Measurements from ENCODE around the gene MARCHF9. TPM values are rescaled to one million over a fixed set of nuclear protein-coding genes. Genes with fewer than 3 reads are reported as not detected.

MARCHF9 gene
- total RNA-seq, 1 experiment from 2014 or later: 21.8 TPM

DNA sequence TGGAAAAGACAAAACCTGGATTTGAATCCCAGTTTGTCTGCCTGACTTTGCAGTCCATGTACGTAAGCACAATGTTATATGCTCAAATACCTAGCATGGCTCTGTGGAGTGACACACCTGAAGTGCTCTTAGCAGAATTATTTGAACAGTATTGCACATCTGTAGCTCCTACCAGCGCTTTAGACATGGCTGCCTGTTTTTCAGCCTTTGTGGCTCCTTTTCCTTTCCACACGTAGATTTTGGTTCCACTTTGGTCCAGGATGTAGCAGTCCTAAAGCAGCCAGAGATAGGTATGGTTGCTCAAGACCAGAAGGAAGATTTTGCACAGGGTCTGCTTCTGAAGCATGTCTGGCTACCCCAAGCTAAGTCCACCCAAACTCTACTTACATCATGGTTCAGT is 54.5 kb downstream of the MARCHF9 start:
- H3K36me3 ChIP-seq (ENCODE audit: control insufficient read depth in 1 of 2, insufficient read depth in 2 of 2, low read length in 2 of 2): no peaks in the 10 kb centered on the region
- H2AFZ ChIP-seq (ENCODE audit: low read depth, low read length, poor library complexity, severe bottlenecking): no peak overlapping the region
- H3K9me2 ChIP-seq (ENCODE audit: insufficient read depth): no peaks in the 10 kb centered on the region
- H3K27me3 ChIP-seq (ENCODE audit: insufficient read depth, low read length): no peaks in the 10 kb centered on the region
- H4K20me1 ChIP-seq (ENCODE audit: insufficient read depth): no peaks in the 10 kb centered on the region
- H3K9me3 ChIP-seq (ENCODE audit: control insufficient read depth in 1 of 2, insufficient read depth in 1 of 2, low read depth in 1 of 2, low read length in 2 of 2): no peaks in the 10 kb centered on the region
- ChIA-PET POLR2A (no interaction called here), CTCF (no interaction called here), RAD21 (ENCODE audit: low non-redundant PET in 1 of 2, low total read pairs in 2 of 2, uncharacterized antibody in 2 of 2, unreplicated experiment in 2 of 2) (no interaction called here)
- BruUV-seq (replicated peaks): no TSS peak
- H3K27ac ChIP-seq (ENCODE audit: low read depth, low read length): no peak overlapping the region
- DNase-seq (ENCODE audit: low read depth, low spot score): no peak
- no peak overlapping the region for H3K4me3 ChIP-seq (replicated peaks in 1 of 2; ENCODE audit: low read depth in 1 of 2, low read length in 2 of 2)
- H3K9ac ChIP-seq (ENCODE audit: low read length): no peak overlapping the region
- H3K4me2 ChIP-seq (ENCODE audit: low read length): no peak overlapping the region
- TF ChIP-seq SRF (IDR thresholded peaks at IDR 0.05; ENCODE audit: low read depth) (no peak), EZH2 (IDR thresholded peaks at IDR 0.05) (no peak), JUND (IDR thresholded peaks at IDR 0.05) (no peak), CEBPB (IDR thresholded peaks at IDR 0.05; ENCODE audit: low read depth) (no peak), YY1 (IDR thresholded peaks at IDR 0.05; ENCODE audit: extremely low read depth, insufficient replicate concordance, low read depth, low read length) (no peak), ZNF274 (IDR thresholded peaks at IDR 0.05; ENCODE audit: low read depth, low read length) (no peak), ZFX (IDR thresholded peaks at IDR 0.05) (no peak)
- TF ChIP-seq, protein P1, sequence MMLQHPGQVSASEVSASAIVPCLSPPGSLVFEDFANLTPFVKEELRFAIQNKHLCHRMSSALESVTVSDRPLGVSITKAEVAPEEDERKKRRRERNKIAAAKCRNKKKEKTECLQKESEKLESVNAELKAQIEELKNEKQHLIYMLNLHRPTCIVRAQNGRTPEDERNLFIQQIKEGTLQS (IDR thresholded peaks at IDR 0.05): no peak
- H3K79me2 ChIP-seq (ENCODE audit: insufficient read depth, low read length): no peaks in the 10 kb centered on the region
- H3K4me1 ChIP-seq (ENCODE audit: control insufficient read depth in 1 of 2, insufficient read depth in 2 of 2, low read length in 2 of 2): peaks cover 0 to 13% of the 10 kb centered on the region in 2 experiments; a peak in 2 of 4 replicates
- ATAC-seq: no peak
- intact Hi-C loops (cut with micrococcal nuclease): no loop called here

Small RNA genes within 50 kb of the gene (microRNA-seq; reads per million reads assigned to microRNA genes)
- gene MIR6759 (ENCODE audit: borderline number of aligned reads): not detected

Other genes starting within 250 kb of the MARCHF9 start
- gene DDIT3, start 234.6 kb upstream of the MARCHF9 start, total RNA-seq (2021; ENCODE audit: unreplicated experiment): 84.7 TPM
- 70.1 TPM for gene MBD6, start 232.3 kb upstream of the MARCHF9 start, total RNA-seq (2021; ENCODE audit: unreplicated experiment)
- gene DCTN2, start 207.9 kb upstream of the MARCHF9 start, total RNA-seq (2021; ENCODE audit: unreplicated experiment): 95.9 TPM
- gene KIF5A, start 205.1 kb upstream of the MARCHF9 start, total RNA-seq (2021; ENCODE audit: unreplicated experiment): 5.2 TPM
- 38.4 TPM for gene PIP4K2C, start 163.9 kb upstream of the MARCHF9 start, total RNA-seq (2021; ENCODE audit: unreplicated experiment)
- 0.37 TPM for gene DTX3, start 150.3 kb upstream of the MARCHF9 start, total RNA-seq (2021; ENCODE audit: unreplicated experiment)
- gene ARHGEF25, start 143.7 kb upstream of the MARCHF9 start, total RNA-seq (2021; ENCODE audit: unreplicated experiment): 3.6 TPM
- 31.3 TPM for gene B4GALNT1, start 121.9 kb upstream of the MARCHF9 start, total RNA-seq (2021; ENCODE audit: unreplicated experiment)
- 98.4 TPM for gene OS9, start 61.0 kb upstream of the MARCHF9 start, total RNA-seq (2021; ENCODE audit: unreplicated experiment)
- 15.8 TPM for gene AGAP2, start 16.4 kb upstream of the MARCHF9 start, total RNA-seq (2021; ENCODE audit: unreplicated experiment)
- 14.9 TPM for gene TSPAN31, start 10.1 kb upstream of the MARCHF9 start, total RNA-seq (2021; ENCODE audit: unreplicated experiment)
- gene CDK4, start 2.8 kb upstream of the MARCHF9 start, total RNA-seq (2021; ENCODE audit: unreplicated experiment): 206 TPM
- gene CYP27B1, start 12.0 kb downstream of the MARCHF9 start, total RNA-seq (2021; ENCODE audit: unreplicated experiment): 11.6 TPM
- gene METTL1, start 17.0 kb downstream of the MARCHF9 start, total RNA-seq (2021; ENCODE audit: unreplicated experiment): 56.6 TPM
- gene EEF1AKMT3, start 17.5 kb downstream of the MARCHF9 start, total RNA-seq (2021; ENCODE audit: unreplicated experiment): 5.0 TPM
- gene TSFM, start 27.7 kb downstream of the MARCHF9 start, total RNA-seq (2021; ENCODE audit: unreplicated experiment): 53.2 TPM
- gene AVIL, start 63.6 kb downstream of the MARCHF9 start, total RNA-seq (2021; ENCODE audit: unreplicated experiment): 1.1 TPM
- 82.7 TPM for gene CTDSP2, start 91.6 kb downstream of the MARCHF9 start, total RNA-seq (2021; ENCODE audit: unreplicated experiment)
- 9.1 TPM for gene ATP23, start 186.5 kb downstream of the MARCHF9 start, total RNA-seq (2021; ENCODE audit: unreplicated experiment)

Measured in HCT116 (cell line).